Activated CD8-positive, alpha-beta memory T cell treated with anti-CD3 and anti-CD28 coated beads for 4 hours (primary cell): ENCODE data around the gene GPER1.

Experiments used
- DNase-seq, 2 donors: peaks; one replicate each; pipeline ENCODE4 v3.0.0-alpha.2; 2020; ENCODE audit warnings: low read depth in 2 of 2

The GPER1 gene

GRCh38 chr7:1053816-1054370, 34.0 kb upstream of the GPER1 start:
- DNase-seq = no peak

- DNase-seq = no peak
Measured at GRCh38 chr7:1054438-1054837, 33.5 kb upstream of the GPER1 start.

GRCh38 chr7:1054861-1055450, 33.0 kb upstream of the GPER1 start:
- DNase-seq = no peak

- no peak for DNase-seq
Measured at GRCh38 chr7:1055491-1055955, 32.4 kb upstream of the GPER1 start.

GRCh38 chr7:1055956-1056784, 31.7 kb upstream of the GPER1 start:
- no peak for DNase-seq

GRCh38 chr7:1056785-1057410, 31.0 kb upstream of the GPER1 start:
- no peak for DNase-seq

- DNase-seq = no peak
Measured at GRCh38 chr7:1057416-1058291, 30.3 kb upstream of the GPER1 start.

GRCh38 chr7:1058311-1058710, 29.6 kb upstream of the GPER1 start:
- no peak for DNase-seq

- DNase-seq = no peak
Measured at GRCh38 chr7:1058821-1059199, 29.1 kb upstream of the GPER1 start.

GRCh38 chr7:1059200-1060091, 28.5 kb upstream of the GPER1 start:
- DNase-seq = no peak

GRCh38 chr7:1060315-1061072, 27.4 kb upstream of the GPER1 start:
- DNase-seq = no peak

- DNase-seq = no peak
Measured at GRCh38 chr7:1061180-1061579, 26.7 kb upstream of the GPER1 start.

- no peak for DNase-seq
Measured at GRCh38 chr7:1062296-1063294, 25.3 kb upstream of the GPER1 start.

- DNase-seq = no peak
Measured at GRCh38 chr7:1063361-1063760, 24.6 kb upstream of the GPER1 start.

GRCh38 chr7:1064581-1064980, 23.3 kb upstream of the GPER1 start:
- DNase-seq = no peak

GRCh38 chr7:1065263-1065584, 22.7 kb upstream of the GPER1 start:
- no peak for DNase-seq

GRCh38 chr7:1065585-1066241, 22.2 kb upstream of the GPER1 start:
- peak; percentile 47 to 60 for DNase-seq

- no peak for DNase-seq
Measured at GRCh38 chr7:1066242-1066588, 21.7 kb upstream of the GPER1 start.
